ENCODE results near the gene MSANTD2.

The MSANTD2 gene

GRCh38 chr11:124800226-124800929 is at the start of gene MSANTD2:
MSANTD2 (minus strand) TSS chr11:124800406; CDS start chr11:124800380, 26 bp downstream.
- peak within 1 kb of the TSS; percentile 85 to 99 (median 97) for H3K27ac ChIP-seq

GRCh38 chr11:124846070-124846673 is 46.0 kb upstream of the MSANTD2 start:
- Histone ChIP-seq H3K4me3 (no peak overlapping the region), H3K27ac (no peak overlapping the region)

More at GRCh38 chr11:124800226-124800929, at the start of gene MSANTD2:
- peak within 1 kb of the TSS; percentile 72 to 98 (median 83) for H3K4me3 ChIP-seq

GRCh38 chr11:124844664-124845079 is 44.5 kb upstream of the MSANTD2 start:
- no peak overlapping the region for H3K27ac ChIP-seq
- no peak overlapping the region for H3K4me3 ChIP-seq

- Histone ChIP-seq H3K27ac (no peak overlapping the region), H3K4me3 (no peak overlapping the region)
Observed at GRCh38 chr11:124843616-124843910, 43.4 kb upstream of the MSANTD2 start.

- H3K27ac ChIP-seq, result no peak overlapping the region
- no peak overlapping the region for H3K4me3 ChIP-seq
Observed at GRCh38 chr11:124842305-124842704, 42.1 kb upstream of the MSANTD2 start.

- H3K4me3 ChIP-seq, result no peak overlapping the region
- no peak overlapping the region for H3K27ac ChIP-seq
Observed at GRCh38 chr11:124841840-124842239, 41.6 kb upstream of the MSANTD2 start.

GRCh38 chr11:124841201-124841600 is 41.0 kb upstream of the MSANTD2 start:
- no peak overlapping the region for H3K4me3 ChIP-seq
- H3K27ac ChIP-seq, result no peak overlapping the region

- H3K4me3 ChIP-seq, result no peak overlapping the region
- no peak overlapping the region for H3K27ac ChIP-seq
Observed at GRCh38 chr11:124840666-124841065, 40.5 kb upstream of the MSANTD2 start.

- Histone ChIP-seq H3K4me3 (peak overlapping the region in 4 of 7 experiments; percentile 8 to 35 (median 18)), H3K27ac (no peak overlapping the region)
Observed at GRCh38 chr11:124839972-124840621, 39.9 kb upstream of the MSANTD2 start.

- Histone ChIP-seq H3K4me3 (peak overlapping the region in 5 of 7 experiments; percentile 8 to 35 (median 18)), H3K27ac (no peak overlapping the region)
Observed at GRCh38 chr11:124839128-124839971, 39.1 kb upstream of the MSANTD2 start.

- Histone ChIP-seq H3K4me3 (peak overlapping the region in 1 of 7 experiments; percentile 21), H3K27ac (no peak overlapping the region)
Observed at GRCh38 chr11:124838805-124839127, 38.6 kb upstream of the MSANTD2 start.

- H3K27ac ChIP-seq, result no peak overlapping the region
- H3K4me3 ChIP-seq, result no peak overlapping the region
Observed at GRCh38 chr11:124837491-124837856, 37.3 kb upstream of the MSANTD2 start.

- peak overlapping the region in 2 of 21 experiments; percentile 20 to 34 for H3K27ac ChIP-seq
- no peak overlapping the region for H3K4me3 ChIP-seq
Observed at GRCh38 chr11:124835918-124836317, 35.7 kb upstream of the MSANTD2 start.

GRCh38 chr11:124834526-124835180 is 34.4 kb upstream of the MSANTD2 start:
- Histone ChIP-seq H3K4me3 (no peak overlapping the region), H3K27ac (no peak overlapping the region)

GRCh38 chr11:124832571-124832970 is 32.4 kb upstream of the MSANTD2 start:
- Histone ChIP-seq H3K4me3 (no peak overlapping the region), H3K27ac (no peak overlapping the region)

- no peak overlapping the region for H3K27ac ChIP-seq
- H3K4me3 ChIP-seq, result no peak overlapping the region
Observed at GRCh38 chr11:124831897-124832296, 31.7 kb upstream of the MSANTD2 start.

- no peak overlapping the region for H3K27ac ChIP-seq
Observed at GRCh38 chr11:124830749-124831148, 30.5 kb upstream of the MSANTD2 start.

GRCh38 chr11:124829986-124830385 is 29.8 kb upstream of the MSANTD2 start:
- H3K27ac ChIP-seq, result no peak overlapping the region
- H3K4me3 ChIP-seq, result no peak overlapping the region

More at GRCh38 chr11:124830749-124831148, 30.5 kb upstream of the MSANTD2 start:
- no peak overlapping the region for H3K4me3 ChIP-seq

- no peak overlapping the region for H3K27ac ChIP-seq
- no peak overlapping the region for H3K4me3 ChIP-seq
Observed at GRCh38 chr11:124825876-124826275, 25.7 kb upstream of the MSANTD2 start.

Data from skin epidermis (tissue), 12 donors.